B cell (primary cell): Measurements from ENCODE around the gene TBCD.

ENCODE experiments used
- EZH2 ChIP-seq: IDR thresholded peaks from 2 replicates; pipeline ENCODE4 v1.6.1; 2012; ENCODE audit warnings: borderline replicate concordance, low read depth, mild to moderate bottlenecking, moderate library complexity, low read length; ENCODE audit not compliant: insufficient read depth, poor library complexity, severe bottlenecking
- TF ChIP-seq, protein P1 (sequence below): fragments of 200-600 bp; IDR thresholded peaks from one replicate; pipeline ENCODE4 v1.8.0; 2022; ENCODE audit warnings: antibody characterized with exemption, mild to moderate bottlenecking

DNA sequence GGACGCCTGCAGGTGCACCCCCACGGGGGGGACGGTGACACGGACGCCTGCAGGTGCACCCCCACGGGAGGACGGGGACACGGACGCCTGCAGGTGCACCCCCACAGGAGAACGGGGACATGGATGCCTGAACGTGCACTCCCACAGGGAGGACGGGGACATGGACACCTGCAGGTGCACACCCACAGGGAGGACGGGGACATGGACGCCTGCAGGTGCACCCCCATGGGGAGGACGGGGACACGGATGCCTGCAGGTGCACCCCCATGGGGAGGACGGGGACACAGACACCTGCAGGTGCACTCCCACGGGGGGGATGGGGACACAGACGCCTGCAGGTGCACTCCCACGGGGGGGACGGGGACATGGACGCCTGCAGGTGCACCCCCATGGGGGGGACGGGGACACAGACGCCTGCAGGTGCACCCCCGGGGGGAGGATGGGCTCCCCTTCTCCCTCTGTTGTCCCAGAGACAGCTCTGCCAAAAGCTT is 213.0 kb downstream of the TBCD start:
- TF ChIP-seq, protein P1, sequence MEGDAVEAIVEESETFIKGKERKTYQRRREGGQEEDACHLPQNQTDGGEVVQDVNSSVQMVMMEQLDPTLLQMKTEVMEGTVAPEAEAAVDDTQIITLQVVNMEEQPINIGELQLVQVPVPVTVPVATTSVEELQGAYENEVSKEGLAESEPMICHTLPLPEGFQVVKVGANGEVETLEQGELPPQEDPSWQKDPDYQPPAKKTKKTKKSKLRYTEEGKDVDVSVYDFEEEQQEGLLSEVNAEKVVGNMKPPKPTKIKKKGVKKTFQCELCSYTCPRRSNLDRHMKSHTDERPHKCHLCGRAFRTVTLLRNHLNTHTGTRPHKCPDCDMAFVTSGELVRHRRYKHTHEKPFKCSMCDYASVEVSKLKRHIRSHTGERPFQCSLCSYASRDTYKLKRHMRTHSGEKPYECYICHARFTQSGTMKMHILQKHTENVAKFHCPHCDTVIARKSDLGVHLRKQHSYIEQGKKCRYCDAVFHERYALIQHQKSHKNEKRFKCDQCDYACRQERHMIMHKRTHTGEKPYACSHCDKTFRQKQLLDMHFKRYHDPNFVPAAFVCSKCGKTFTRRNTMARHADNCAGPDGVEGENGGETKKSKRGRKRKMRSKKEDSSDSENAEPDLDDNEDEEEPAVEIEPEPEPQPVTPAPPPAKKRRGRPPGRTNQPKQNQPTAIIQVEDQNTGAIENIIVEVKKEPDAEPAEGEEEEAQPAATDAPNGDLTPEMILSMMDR = no peak
- no peak for TF ChIP-seq EZH2
